H1 (cell line): ENCODE data around the gene EYA2. TPM values are rescaled to one million over a fixed set of nuclear protein-coding genes. Genes with fewer than 3 reads are reported as not detected.

Source experiments
- CTCF ChIA-PET: fragments of 300-600 bp; sonication (Branson Sonifier 250); formaldehyde crosslinking; loops from one replicate; lab custom pipeline; 2021; ENCODE audit not compliant: partially characterized antibody; lab: Charles Lee
- POLR2A ChIA-PET: fragments of 300-600 bp; sonication (Branson Sonifier 250); formaldehyde crosslinking; loops from one replicate; lab custom pipeline; 2021; ENCODE audit warnings: inconsistent platforms; ENCODE audit not compliant: partially characterized antibody; lab: Charles Lee
- DNase-seq, 2 experiments: peaks; one replicate each; pipeline versions ENCODE4 v3.0.0 to v3.0.0-alpha.2; 2010 to 2022; ENCODE audit warnings: low spot score in 2 of 2, low read depth in 1 of 2, mixed read lengths in 1 of 2
- FAIRE-seq: peaks from 2 replicates; lab custom pipeline; 2011; peaks lifted over from hg19 to GRCh38; lab: Jason Lieb, UNC
- H2AFZ ChIP-seq: 2 replicates; pipeline ENCODE4 v1.8.1; 2012; ENCODE audit warnings: low read length, inconsistent platforms
- H2AK5ac ChIP-seq: 2 replicates; pipeline ENCODE4 v1.6.1; 2013; ENCODE audit warnings: low read depth, low read length
- H2BK120ac ChIP-seq: replicated peaks from 2 replicates; pipeline ENCODE3; 2013; ENCODE audit warnings: low read depth, low read length, inconsistent platforms
- H2BK12ac ChIP-seq: 2 replicates; pipeline ENCODE4 v1.6.1; 2013; ENCODE audit warnings: low read depth, low read length
- H2BK15ac ChIP-seq: 2 replicates; pipeline ENCODE4 v1.6.1; 2013; ENCODE audit warnings: low read length
- H2BK20ac ChIP-seq: 2 replicates; pipeline ENCODE4 v1.6.1; 2013; ENCODE audit warnings: low read length
- H2BK5ac ChIP-seq: 2 replicates; pipeline ENCODE4 v1.6.1; 2013; ENCODE audit warnings: low read depth, low read length
- H3K14ac ChIP-seq: 2 replicates; pipeline ENCODE4 v1.6.1; 2013; ENCODE audit warnings: inconsistent platforms; ENCODE audit not compliant: insufficient read length
- H3K18ac ChIP-seq: 2 replicates; pipeline ENCODE4 v1.6.1; 2013; ENCODE audit warnings: low read length; ENCODE audit errors: extremely low read depth
- H3K23ac ChIP-seq: 2 replicates; pipeline ENCODE4 v1.6.1; 2013; ENCODE audit warnings: inconsistent platforms; ENCODE audit not compliant: insufficient read length
- H3K23me2 ChIP-seq: 2 replicates; pipeline ENCODE4 v1.6.1; 2013; ENCODE audit warnings: low read depth, low read length
- H3K27ac ChIP-seq: 2 replicates; pipeline ENCODE4 v1.6.1; 2011; ENCODE audit warnings: low read depth, low read length, inconsistent platforms
- H3K27me3 ChIP-seq, 4 experiments: replicated peaks in 1 of 4; 1 replicate in 1 of 4; 2 replicates in 3 of 4; pipeline versions ENCODE4 v1.6.1 to v1.8.1; 2011 to 2013; ENCODE audit warnings: low read length in 3 of 4, mild to moderate bottlenecking in 3 of 4, inconsistent platforms in 2 of 4, mixed read lengths in 2 of 4, moderate library complexity in 1 of 4; ENCODE audit not compliant: control insufficient read depth in 3 of 4, insufficient read depth in 3 of 4; ENCODE audit errors: extremely low read depth in 1 of 4
- H3K36me3 ChIP-seq, 4 experiments: 2 replicates each; pipeline versions ENCODE4 v1.6.1 to v1.8.1; 2011 to 2013; ENCODE audit warnings: mild to moderate bottlenecking in 4 of 4, low read length in 3 of 4, moderate library complexity in 2 of 4, control low read depth in 1 of 4, inconsistent platforms in 1 of 4; ENCODE audit not compliant: insufficient read depth in 4 of 4, control insufficient read depth in 2 of 4
- H3K4ac ChIP-seq: replicated peaks from 2 replicates; pipeline ENCODE3; 2013; ENCODE audit warnings: low read length, low read depth, mixed read lengths, inconsistent platforms; ENCODE audit not compliant: insufficient read length
- H3K4me1 ChIP-seq, 4 experiments: replicated peaks in 1 of 4; 1 replicate in 1 of 4; 2 replicates in 3 of 4; pipeline versions ENCODE4 v1.6.1 to v1.8.1; 2011 to 2013; ENCODE audit warnings: low read length in 3 of 4, inconsistent platforms in 2 of 4, mixed read lengths in 1 of 4; ENCODE audit not compliant: insufficient read depth in 4 of 4, control insufficient read depth in 3 of 4
- H3K4me2 ChIP-seq, 2 experiments: 2 replicates each; pipeline versions ENCODE4 v1.6.1 to v1.8.1; 2011 to 2013; ENCODE audit warnings: low read depth in 2 of 2, low read length in 2 of 2, control low read depth in 1 of 2, inconsistent platforms in 1 of 2, mild to moderate bottlenecking in 1 of 2; ENCODE audit not compliant: insufficient read depth in 1 of 2
- H3K4me3 ChIP-seq, 4 experiments: fragments of 200-600, 300-600 bp in 1 of 4; sonication (generic), shearing (Covaris generic), sonication (Bioruptor Twin) in 1 of 4; 2 replicates each; pipeline versions ENCODE4 v1.5.1 to v1.8.1; 2011 to 2016; ENCODE audit warnings: low read length in 4 of 4, low read depth in 3 of 4, control low read depth in 2 of 4, inconsistent platforms in 2 of 4, mild to moderate bottlenecking in 2 of 4, mixed read lengths in 1 of 4, moderate library complexity in 1 of 4; ENCODE audit not compliant: insufficient read depth in 2 of 4; ENCODE audit errors: extremely low read depth in 1 of 4
- H3K56ac ChIP-seq: replicated peaks from 2 replicates; pipeline ENCODE3; 2013; ENCODE audit warnings: low read depth, mild to moderate bottlenecking, mixed read lengths, low read length, inconsistent platforms; ENCODE audit not compliant: insufficient read length
- H3K79me1 ChIP-seq: 2 replicates; pipeline ENCODE4 v1.6.1; 2013; ENCODE audit warnings: low read depth, low read length, control low read depth
- H3K79me2 ChIP-seq, 2 experiments: 2 replicates each; pipeline versions ENCODE4 v1.6.1 to v1.8.1; 2012 to 2013; ENCODE audit warnings: low read length in 2 of 2, mild to moderate bottlenecking in 2 of 2, inconsistent platforms in 1 of 2; ENCODE audit not compliant: insufficient read depth in 2 of 2, control insufficient read depth in 1 of 2
- H3K9ac ChIP-seq, 4 experiments: replicated peaks in 1 of 4; 1 replicate in 1 of 4; 2 replicates in 3 of 4; pipeline versions ENCODE4 v1.6.1 to v1.8.1; 2011 to 2013; ENCODE audit warnings: low read depth in 3 of 4, low read length in 3 of 4, control low read depth in 2 of 4, mild to moderate bottlenecking in 2 of 4, moderate library complexity in 2 of 4, inconsistent platforms in 1 of 4; ENCODE audit errors: extremely low read depth in 1 of 4
- H3K9me3 ChIP-seq, 2 experiments: 2 replicates each; pipeline versions ENCODE4 v1.6.1 to v1.8.1; 2012 to 2013; ENCODE audit warnings: mild to moderate bottlenecking in 2 of 2, moderate library complexity in 2 of 2, control low read depth in 1 of 2, inconsistent platforms in 1 of 2, low read depth in 1 of 2, low read length in 1 of 2, mixed read lengths in 1 of 2; ENCODE audit not compliant: insufficient read depth in 2 of 2
- H4K20me1 ChIP-seq, 2 experiments: replicated peaks in 1 of 2; 2 replicates each; pipeline versions ENCODE3 to v1.8.1; 2011 to 2013; ENCODE audit warnings: inconsistent platforms in 2 of 2, low read length in 2 of 2, mild to moderate bottlenecking in 1 of 2; ENCODE audit not compliant: insufficient read depth in 2 of 2, control insufficient read depth in 1 of 2
- H4K5ac ChIP-seq: 2 replicates; pipeline ENCODE4 v1.6.1; 2013; ENCODE audit warnings: low read length, low read depth, mixed read lengths, inconsistent platforms; ENCODE audit not compliant: insufficient read length
- H4K8ac ChIP-seq: 2 replicates; pipeline ENCODE4 v1.8.0; 2013; ENCODE audit warnings: mild to moderate bottlenecking, moderate library complexity, low read length, inconsistent platforms; ENCODE audit not compliant: insufficient read depth; ENCODE audit errors: extremely low read depth
- H4K91ac ChIP-seq: replicated peaks from 2 replicates; pipeline ENCODE3; 2013; ENCODE audit warnings: low read length, mixed read lengths, inconsistent platforms; ENCODE audit not compliant: insufficient read length
- BRCA1 ChIP-seq: IDR thresholded peaks from 2 replicates; pipeline ENCODE4 v1.6.1; 2012; ENCODE audit warnings: low read depth, low read length, improper control_type of control experiment
- CTBP2 ChIP-seq: IDR thresholded peaks from 2 replicates; pipeline ENCODE4 v1.7.0; 2011; ENCODE audit warnings: borderline replicate concordance, mild to moderate bottlenecking, moderate library complexity, mixed read lengths, low read length; ENCODE audit not compliant: insufficient read depth, insufficient read length
- FOSL1 ChIP-seq: IDR thresholded peaks from 2 replicates; pipeline ENCODE4 v1.6.1; 2011; ENCODE audit warnings: mild to moderate bottlenecking, low read depth, low read length, moderate library complexity; ENCODE audit not compliant: insufficient read depth
- GTF2F1 ChIP-seq: IDR thresholded peaks from 2 replicates; pipeline ENCODE4 v1.6.1; 2012; ENCODE audit warnings: low read depth, low read length, improper control_type of control experiment, borderline replicate concordance
- HDAC2 ChIP-seq, 2 experiments: fragments of 300-600 bp in 1 of 2; sonication (generic) in 1 of 2; IDR thresholded peaks; 2 replicates each; pipeline ENCODE4 v1.6.1; 2011 to 2012; ENCODE audit warnings: low read depth in 2 of 2, low read length in 2 of 2, mild to moderate bottlenecking in 2 of 2, moderate library complexity in 2 of 2, borderline replicate concordance in 1 of 2, inconsistent platforms in 1 of 2
- JUND ChIP-seq: IDR thresholded peaks from 2 replicates; pipeline ENCODE4 v1.6.1; 2011; ENCODE audit warnings: mild to moderate bottlenecking, improper control_type of control experiment, low read length
- KDM5A ChIP-seq: fragments of 200-600 bp; IDR thresholded peaks from 2 replicates; pipeline ENCODE4 v1.7.1; 2012; ENCODE audit warnings: mild to moderate bottlenecking, low read length, inconsistent platforms, mixed read lengths
- MAFK ChIP-seq: IDR thresholded peaks from 2 replicates; pipeline ENCODE4 v1.6.1; 2012; ENCODE audit warnings: low read depth, mild to moderate bottlenecking, improper control_type of control experiment, low read length
- POLR2AphosphoS5 ChIP-seq: IDR thresholded peaks from 2 replicates; pipeline ENCODE4 v1.6.1; 2011; ENCODE audit warnings: low read depth, low read length
- RXRA ChIP-seq: IDR thresholded peaks from 2 replicates; pipeline ENCODE4 v1.6.1; 2011; ENCODE audit warnings: low read depth, mild to moderate bottlenecking, low read length, moderate library complexity; ENCODE audit not compliant: insufficient read depth
- SP1 ChIP-seq: IDR thresholded peaks from 2 replicates; pipeline ENCODE4 v1.6.1; 2011; ENCODE audit warnings: low read depth, low read length
- TCF12 ChIP-seq: IDR thresholded peaks from 2 replicates; pipeline ENCODE4 v1.6.1; 2011; ENCODE audit warnings: low read depth, mild to moderate bottlenecking, low read length
- ZNF274 ChIP-seq: IDR thresholded peaks from 2 replicates; pipeline ENCODE4 v1.7.0; 2012; ENCODE audit warnings: low read length, borderline replicate concordance; ENCODE audit errors: extremely low read depth
- WGBS, 2 experiments: shearing (Covaris generic) in 1 of 2; methylation state at CpG; one replicate each; pipeline versions ENCODE4 v1.1.6 to v1.1.7; 2013 to 2015; ENCODE audit warnings: low lambda C conversion rate in 2 of 2, mixed read lengths in 2 of 2, inconsistent platforms in 1 of 2, low coverage in 1 of 2, missing lambda C conversion rate in 1 of 2; ENCODE audit not compliant: insufficient replicate concordance in 2 of 2, insufficient coverage in 1 of 2, insufficient read length in 1 of 2; ENCODE audit errors: extremely low coverage in 1 of 2, missing lambda C conversion rate in 1 of 2; 5-methylcytosine and 5-hydroxymethylcytosine counted together
- polyA plus RNA-seq, 7 experiments: library from polyadenylated mRNA; depleted of rRNA in 3 of 7; stranded (reverse) in 5 of 7; unstranded in 2 of 7; fragments of >200 nt in 5 of 7; fragments of 200-250 nt in 2 of 7; gene quantifications; 1 replicate in 5 of 7; 2 replicates in 1 of 7; 4 replicates in 1 of 7; pipeline versions ENCODE4 v1.2.1 to v1.2.3, GENCODE V29; 2011 to 2013; ENCODE audit warnings: missing spikeins in 2 of 7, mixed read lengths in 2 of 7
- total RNA-seq: library from RNA; stranded (reverse); fragmentation: NEBNext Ultra II Directional; extraction: Animal tissue kit (Norgen Biotek cat#: 25700); gene quantifications from 2 replicates; pipeline ENCODE4 v1.2.1, GENCODE V29; 2021

The EYA2 gene
- total and polyA plus RNA-seq, 2 of the 8 experiments (the other 6 are each of a cell fraction or from before 2014, with no cell fraction given), result 1.6 to 1.7 TPM

GRCh38 chr20:46974669-46975434 lies 80.2 kb downstream of the EYA2 start:
- H3K23ac ChIP-seq, result no peak overlapping the region
- no peak overlapping the region for H3K14ac ChIP-seq
- CTCF ChIA-PET, result interaction anchor here (1.3 kb wide), 1 partner anchor 17 kb away, joined by 3 read pairs; no protein-coding TSS in a partner anchor
- H3K4me3 ChIP-seq, result no peak overlapping the region
- no peaks in the 10 kb centered on the region for H3K9me3 ChIP-seq
- H3K79me2 ChIP-seq, result no peaks in the 10 kb centered on the region
- POLR2A ChIA-PET, result no interaction called here
- H3K4ac ChIP-seq, result no peak overlapping the region
- H3K4me2 ChIP-seq, result no peak overlapping the region
- no peak overlapping the region for H2AFZ ChIP-seq
- H2BK5ac ChIP-seq, result no peak overlapping the region
- no peak overlapping the region for H2BK12ac ChIP-seq
- H3K27ac ChIP-seq, result no peak overlapping the region
- H3K23me2 ChIP-seq, result no peaks in the 10 kb centered on the region
- no peak overlapping the region for H4K8ac ChIP-seq
- no peak overlapping the region for H4K5ac ChIP-seq
- no peak overlapping the region for H3K18ac ChIP-seq
- H2AK5ac ChIP-seq, result no peak overlapping the region
- FAIRE-seq (no peak), DNase-seq (no peak)
- H3K79me1 ChIP-seq, result no peaks in the 10 kb centered on the region
- no peaks in the 10 kb centered on the region for H3K36me3 ChIP-seq
- H3K27me3 ChIP-seq, result no peaks in the 10 kb centered on the region; a peak in 1 of 7 replicates
- H2BK20ac ChIP-seq, result no peak overlapping the region
- H2BK15ac ChIP-seq, result no peak overlapping the region
- no peak overlapping the region for H3K56ac ChIP-seq
- H4K91ac ChIP-seq, result no peak overlapping the region
- H2BK120ac ChIP-seq, result no peak overlapping the region
- peaks cover 3 to 8% (median 4%) of the 10 kb centered on the region in 4 experiments; a peak in 5 of 7 replicates for H3K4me1 ChIP-seq
- H3K9ac ChIP-seq, result no peak overlapping the region
- no peaks in the 10 kb centered on the region for H4K20me1 ChIP-seq
- WGBS, 2 experiments, result 82% methylated on average over 9 of the region's 10 CpGs; no CpG with 5 or more reads in 1 of the 2 experiments
- TF ChIP-seq FOSL1 (no peak), POLR2AphosphoS5 (no peak), CTBP2 (no peak), KDM5A (no peak), RXRA (no peak), GTF2F1 (no peak), JUND (no peak), SP1 (no peak), BRCA1 (no peak), HDAC2 (IDR thresholded peaks at IDR 0.05; ENCODE audit: borderline replicate concordance in 1 of 2, low read depth in 2 of 2, low read length in 2 of 2) (no peak), ZNF274 (no peak), MAFK (no peak), TCF12 (no peak)
